GM18517 (cell line): ENCODE data around the gene DOCK8.

ENCODE experiments used
- ATAC-seq: cut with Tn5 transposase; IDR thresholded peaks from one replicate; pipeline ENCODE4 v1.9.1; 2021; ENCODE audit warnings: mild to moderate bottlenecking, moderate library complexity; ENCODE audit not compliant: unreplicated experiment

The DOCK8 gene

GRCh38 chr9:487429-487828, 272.8 kb downstream of the DOCK8 start:
- no peak for ATAC-seq

GRCh38 chr9:488448-488847, 273.8 kb downstream of the DOCK8 start:
- no peak for ATAC-seq

- no peak for ATAC-seq
These were observed 274.8 kb downstream of the DOCK8 start for GRCh38 chr9:489198-490197.

GRCh38 chr9:494764-495163, 280.1 kb downstream of the DOCK8 start:
- no peak for ATAC-seq

- no peak for ATAC-seq
These were observed 281.1 kb downstream of the DOCK8 start for GRCh38 chr9:495739-496138.

GRCh38 chr9:503326-503725, 288.7 kb downstream of the DOCK8 start:
- ATAC-seq, result no peak

GRCh38 chr9:503881-504852, 289.5 kb downstream of the DOCK8 start, which contains the start of gene KANK1:
Gene KANK1, plus strand, starts transcription at chr9:504695.
- peak; percentile 85 for ATAC-seq

GRCh38 chr9:504921-505740, 290.5 kb downstream of the DOCK8 start:
- ATAC-seq, result peak; percentile 17

- no peak for ATAC-seq
These were observed 291.0 kb downstream of the DOCK8 start for GRCh38 chr9:505741-506059.

GRCh38 chr9:506281-506680, 291.6 kb downstream of the DOCK8 start:
- no peak for ATAC-seq

GRCh38 chr9:511861-512260, 297.2 kb downstream of the DOCK8 start:
- no peak for ATAC-seq

GRCh38 chr9:512555-513272, 298.0 kb downstream of the DOCK8 start:
- ATAC-seq, result no peak
